ENCODE data around the gene MAP4K1.
A peak's percentile ranks its signal among the peaks of the same experiment; 100 is the strongest.

DNA sequence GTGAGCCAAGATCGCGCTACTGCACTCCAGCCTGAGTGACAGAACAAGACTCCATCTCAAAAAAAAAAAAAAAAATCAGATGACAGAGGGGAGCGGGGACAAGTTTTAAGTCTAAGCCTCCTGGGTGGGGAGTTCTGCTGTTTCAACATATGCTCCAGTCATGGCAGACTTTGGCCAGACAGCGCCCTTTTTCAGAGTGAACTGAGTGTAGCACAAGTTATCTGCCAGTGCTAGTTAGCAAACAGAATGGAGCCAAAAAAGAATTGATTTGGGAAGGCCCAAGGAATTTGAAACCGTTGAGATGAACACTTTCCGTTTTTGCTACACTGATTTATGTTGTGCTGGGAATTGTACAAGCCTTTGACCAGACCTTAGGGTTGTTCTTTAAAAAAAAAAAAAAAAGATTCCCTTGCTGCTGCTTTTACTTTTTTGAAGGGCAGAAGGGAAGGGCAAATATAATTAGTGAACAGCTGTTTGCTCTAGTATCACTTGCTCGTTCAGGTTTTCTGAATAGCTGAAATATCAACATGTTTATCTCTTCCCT lies 35.3 kb upstream of the MAP4K1 start:
- peak in 1 of 3 donors; percentile 11 for TF ChIP-seq POLR2A (IDR thresholded peaks at IDR 0.05)
- TF ChIP-seq, protein P1, sequence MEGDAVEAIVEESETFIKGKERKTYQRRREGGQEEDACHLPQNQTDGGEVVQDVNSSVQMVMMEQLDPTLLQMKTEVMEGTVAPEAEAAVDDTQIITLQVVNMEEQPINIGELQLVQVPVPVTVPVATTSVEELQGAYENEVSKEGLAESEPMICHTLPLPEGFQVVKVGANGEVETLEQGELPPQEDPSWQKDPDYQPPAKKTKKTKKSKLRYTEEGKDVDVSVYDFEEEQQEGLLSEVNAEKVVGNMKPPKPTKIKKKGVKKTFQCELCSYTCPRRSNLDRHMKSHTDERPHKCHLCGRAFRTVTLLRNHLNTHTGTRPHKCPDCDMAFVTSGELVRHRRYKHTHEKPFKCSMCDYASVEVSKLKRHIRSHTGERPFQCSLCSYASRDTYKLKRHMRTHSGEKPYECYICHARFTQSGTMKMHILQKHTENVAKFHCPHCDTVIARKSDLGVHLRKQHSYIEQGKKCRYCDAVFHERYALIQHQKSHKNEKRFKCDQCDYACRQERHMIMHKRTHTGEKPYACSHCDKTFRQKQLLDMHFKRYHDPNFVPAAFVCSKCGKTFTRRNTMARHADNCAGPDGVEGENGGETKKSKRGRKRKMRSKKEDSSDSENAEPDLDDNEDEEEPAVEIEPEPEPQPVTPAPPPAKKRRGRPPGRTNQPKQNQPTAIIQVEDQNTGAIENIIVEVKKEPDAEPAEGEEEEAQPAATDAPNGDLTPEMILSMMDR (IDR thresholded peaks at IDR 0.05): peak in 3 of 7 experiments; percentile 20 to 26 (median 24)

Measured in body of pancreas (tissue), 4 donors.